ENCODE measurements around the gene TRIO. TPM values are rescaled to one million over a fixed set of nuclear protein-coding genes. Genes with fewer than 3 reads are reported as not detected.

TRIO gene
- total RNA-seq, 1 experiment from 2014 or later, result 68.4 TPM

DNA sequence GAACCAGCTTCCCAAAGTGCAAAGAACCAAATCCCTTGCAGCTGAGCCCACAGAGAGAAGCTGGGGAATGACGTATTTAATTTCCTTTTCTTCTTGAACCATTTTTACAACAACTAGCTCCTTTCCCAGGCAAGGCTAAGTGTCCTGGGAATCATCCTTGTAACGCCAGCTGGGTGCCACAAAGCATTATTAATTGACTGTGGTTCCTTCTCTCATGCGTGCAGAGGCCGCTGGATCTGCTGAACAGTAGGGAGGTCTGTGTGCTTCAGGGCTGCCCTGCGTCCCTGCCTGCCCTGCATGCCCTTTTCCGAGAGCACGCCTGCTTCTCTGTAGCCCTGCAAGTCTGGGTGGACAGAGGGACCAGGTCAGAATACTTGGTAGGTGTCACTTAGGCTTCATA, 314.3 kb downstream of the TRIO start:
- no peaks in the 10 kb centered on the region for H3K4me1 ChIP-seq (ENCODE audit: control insufficient read depth in 1 of 2, insufficient read depth in 2 of 2, low read length in 2 of 2)
- no peaks in the 10 kb centered on the region for H4K20me1 ChIP-seq (ENCODE audit: insufficient read depth)
- H3K9me3 ChIP-seq (ENCODE audit: control insufficient read depth in 1 of 2, insufficient read depth in 1 of 2, low read depth in 1 of 2, low read length in 2 of 2), result peaks cover 0 to 5% of the 10 kb centered on the region in 2 experiments; a peak in 1 of 4 replicates
- no peak overlapping the region for H3K9ac ChIP-seq (ENCODE audit: low read length)
- peaks cover 8 to 11% of the 10 kb centered on the region in 2 experiments; a peak in 3 of 4 replicates for H3K36me3 ChIP-seq (ENCODE audit: control insufficient read depth in 1 of 2, insufficient read depth in 2 of 2, low read length in 2 of 2)
- no peak overlapping the region for H3K4me2 ChIP-seq (ENCODE audit: low read length)
- DNase-seq (ENCODE audit: low read depth, low spot score) (no peak), ATAC-seq (no peak)
- H3K79me2 ChIP-seq (ENCODE audit: insufficient read depth, low read length), result no peaks in the 10 kb centered on the region
- BruUV-seq (replicated peaks), result no TSS peak
- POLR2A ChIA-PET, result no interaction called here
- RAD21 ChIA-PET (ENCODE audit: low non-redundant PET in 1 of 2, low total read pairs in 2 of 2, uncharacterized antibody in 2 of 2, unreplicated experiment in 2 of 2), result no interaction called here
- H3K27me3 ChIP-seq (ENCODE audit: insufficient read depth, low read length), result no peaks in the 10 kb centered on the region
- no peak overlapping the region for H3K27ac ChIP-seq (ENCODE audit: low read depth, low read length)
- H3K9me2 ChIP-seq (ENCODE audit: insufficient read depth), result no peaks in the 10 kb centered on the region
- H2AFZ ChIP-seq (ENCODE audit: low read depth, low read length, poor library complexity, severe bottlenecking), result no peak overlapping the region
- CTCF ChIA-PET, result no interaction called here
- TF ChIP-seq POLR2AphosphoS5 (IDR thresholded peaks at IDR 0.05; ENCODE audit: low read depth, low read length), result no peak
- TF ChIP-seq, protein P1, sequence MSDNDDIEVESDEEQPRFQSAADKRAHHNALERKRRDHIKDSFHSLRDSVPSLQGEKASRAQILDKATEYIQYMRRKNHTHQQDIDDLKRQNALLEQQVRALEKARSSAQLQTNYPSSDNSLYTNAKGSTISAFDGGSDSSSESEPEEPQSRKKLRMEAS (IDR thresholded peaks at IDR 0.05), result no peak
- TF ChIP-seq, protein P2, sequence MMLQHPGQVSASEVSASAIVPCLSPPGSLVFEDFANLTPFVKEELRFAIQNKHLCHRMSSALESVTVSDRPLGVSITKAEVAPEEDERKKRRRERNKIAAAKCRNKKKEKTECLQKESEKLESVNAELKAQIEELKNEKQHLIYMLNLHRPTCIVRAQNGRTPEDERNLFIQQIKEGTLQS (IDR thresholded peaks at IDR 0.05), result no peak
- no peak for TF ChIP-seq JUND (IDR thresholded peaks at IDR 0.05)
- no peak for TF ChIP-seq FOSL1 (IDR thresholded peaks at IDR 0.05; ENCODE audit: low read depth)
- TF ChIP-seq EZH2phosphoT487 (IDR thresholded peaks at IDR 0.05; ENCODE audit: borderline replicate concordance), result no peak
- no peak for TF ChIP-seq ELF1 (IDR thresholded peaks at IDR 0.05; ENCODE audit: borderline replicate concordance, low read depth)
- TF ChIP-seq, protein P3, sequence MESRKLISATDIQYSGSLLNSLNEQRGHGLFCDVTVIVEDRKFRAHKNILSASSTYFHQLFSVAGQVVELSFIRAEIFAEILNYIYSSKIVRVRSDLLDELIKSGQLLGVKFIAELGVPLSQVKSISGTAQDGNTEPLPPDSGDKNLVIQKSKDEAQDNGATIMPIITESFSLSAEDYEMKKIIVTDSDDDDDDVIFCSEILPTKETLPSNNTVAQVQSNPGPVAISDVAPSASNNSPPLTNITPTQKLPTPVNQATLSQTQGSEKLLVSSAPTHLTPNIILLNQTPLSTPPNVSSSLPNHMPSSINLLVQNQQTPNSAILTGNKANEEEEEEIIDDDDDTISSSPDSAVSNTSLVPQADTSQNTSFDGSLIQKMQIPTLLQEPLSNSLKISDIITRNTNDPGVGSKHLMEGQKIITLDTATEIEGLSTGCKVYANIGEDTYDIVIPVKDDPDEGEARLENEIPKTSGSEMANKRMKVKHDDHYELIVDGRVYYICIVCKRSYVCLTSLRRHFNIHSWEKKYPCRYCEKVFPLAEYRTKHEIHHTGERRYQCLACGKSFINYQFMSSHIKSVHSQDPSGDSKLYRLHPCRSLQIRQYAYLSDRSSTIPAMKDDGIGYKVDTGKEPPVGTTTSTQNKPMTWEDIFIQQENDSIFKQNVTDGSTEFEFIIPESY (IDR thresholded peaks at IDR 0.05; ENCODE audit: extremely low read depth, insufficient replicate concordance, low read length), result no peak
- no peak for TF ChIP-seq YY1 (IDR thresholded peaks at IDR 0.05; ENCODE audit: extremely low read depth, insufficient replicate concordance, low read depth, low read length)
- TF ChIP-seq, protein P4, sequence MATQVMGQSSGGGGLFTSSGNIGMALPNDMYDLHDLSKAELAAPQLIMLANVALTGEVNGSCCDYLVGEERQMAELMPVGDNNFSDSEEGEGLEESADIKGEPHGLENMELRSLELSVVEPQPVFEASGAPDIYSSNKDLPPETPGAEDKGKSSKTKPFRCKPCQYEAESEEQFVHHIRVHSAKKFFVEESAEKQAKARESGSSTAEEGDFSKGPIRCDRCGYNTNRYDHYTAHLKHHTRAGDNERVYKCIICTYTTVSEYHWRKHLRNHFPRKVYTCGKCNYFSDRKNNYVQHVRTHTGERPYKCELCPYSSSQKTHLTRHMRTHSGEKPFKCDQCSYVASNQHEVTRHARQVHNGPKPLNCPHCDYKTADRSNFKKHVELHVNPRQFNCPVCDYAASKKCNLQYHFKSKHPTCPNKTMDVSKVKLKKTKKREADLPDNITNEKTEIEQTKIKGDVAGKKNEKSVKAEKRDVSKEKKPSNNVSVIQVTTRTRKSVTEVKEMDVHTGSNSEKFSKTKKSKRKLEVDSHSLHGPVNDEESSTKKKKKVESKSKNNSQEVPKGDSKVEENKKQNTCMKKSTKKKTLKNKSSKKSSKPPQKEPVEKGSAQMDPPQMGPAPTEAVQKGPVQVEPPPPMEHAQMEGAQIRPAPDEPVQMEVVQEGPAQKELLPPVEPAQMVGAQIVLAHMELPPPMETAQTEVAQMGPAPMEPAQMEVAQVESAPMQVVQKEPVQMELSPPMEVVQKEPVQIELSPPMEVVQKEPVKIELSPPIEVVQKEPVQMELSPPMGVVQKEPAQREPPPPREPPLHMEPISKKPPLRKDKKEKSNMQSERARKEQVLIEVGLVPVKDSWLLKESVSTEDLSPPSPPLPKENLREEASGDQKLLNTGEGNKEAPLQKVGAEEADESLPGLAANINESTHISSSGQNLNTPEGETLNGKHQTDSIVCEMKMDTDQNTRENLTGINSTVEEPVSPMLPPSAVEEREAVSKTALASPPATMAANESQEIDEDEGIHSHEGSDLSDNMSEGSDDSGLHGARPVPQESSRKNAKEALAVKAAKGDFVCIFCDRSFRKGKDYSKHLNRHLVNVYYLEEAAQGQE (IDR thresholded peaks at IDR 0.05; ENCODE audit: low read depth), result no peak
- no peak for TF ChIP-seq EGR1 (IDR thresholded peaks at IDR 0.05; ENCODE audit: low read depth)
- no peak for TF ChIP-seq ZFX (IDR thresholded peaks at IDR 0.05)
- TF ChIP-seq POLR2A (IDR thresholded peaks at IDR 0.05; ENCODE audit: borderline replicate concordance, extremely low read depth, insufficient read depth, insufficient read length), result no peak
- no peak for TF ChIP-seq RAD21 (IDR thresholded peaks at IDR 0.05; ENCODE audit: low read depth)
- no peak for TF ChIP-seq SRF (IDR thresholded peaks at IDR 0.05; ENCODE audit: low read depth)
- no peak for TF ChIP-seq CBX3 (IDR thresholded peaks at IDR 0.05; ENCODE audit: low read depth)
- TF ChIP-seq SIN3A (IDR thresholded peaks at IDR 0.05; ENCODE audit: low read depth), result no peak
- no peak for TF ChIP-seq SP1 (IDR thresholded peaks at IDR 0.05; ENCODE audit: low read depth)
- H3K4me3 ChIP-seq (replicated peaks in 1 of 2; ENCODE audit: low read depth in 1 of 2, low read length in 2 of 2), result no peak overlapping the region
- intact Hi-C loops (cut with micrococcal nuclease), result no loop called here

Measured in HCT116 (cell line).